Breast epithelium (tissue), 3 donors: ENCODE results near the gene CDC20B.

ENCODE experiments used
- POLR2A ChIP-seq: fragments of 450-650 bp; IDR thresholded peaks from one replicate; pipeline ENCODE4 v1.6.1; 2016; ENCODE audit warnings: antibody characterized with exemption, mild to moderate bottlenecking, moderate library complexity
- TF ChIP-seq, protein P1 (sequence below), 3 donors: fragments of 450-650 bp; IDR thresholded peaks; one replicate each; pipeline ENCODE4 v1.5.1; 2016 to 2017; ENCODE audit warnings: antibody characterized with exemption in 3 of 3, mild to moderate bottlenecking in 3 of 3, moderate library complexity in 3 of 3

DNA sequence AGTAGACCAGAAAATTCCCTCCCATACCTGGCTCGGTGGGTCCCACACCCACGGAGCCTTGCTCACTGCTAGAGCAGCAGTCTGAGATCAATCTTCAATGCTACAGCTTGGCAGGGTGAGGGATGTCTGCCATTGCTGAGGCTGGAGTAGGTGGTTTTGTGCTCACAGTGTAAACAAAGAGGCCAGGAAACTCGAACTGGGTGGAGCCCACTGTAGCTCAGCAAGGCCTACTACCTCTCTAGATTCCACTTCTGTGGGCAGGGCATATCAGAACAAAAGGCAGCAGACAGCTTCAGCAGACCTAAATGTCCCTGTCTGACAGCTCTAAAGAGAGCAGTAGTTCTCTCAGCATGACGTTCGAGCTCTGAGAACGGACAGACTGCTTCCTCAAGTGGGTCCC is 76.1 kb downstream of the CDC20B start:
- TF ChIP-seq, protein P1, sequence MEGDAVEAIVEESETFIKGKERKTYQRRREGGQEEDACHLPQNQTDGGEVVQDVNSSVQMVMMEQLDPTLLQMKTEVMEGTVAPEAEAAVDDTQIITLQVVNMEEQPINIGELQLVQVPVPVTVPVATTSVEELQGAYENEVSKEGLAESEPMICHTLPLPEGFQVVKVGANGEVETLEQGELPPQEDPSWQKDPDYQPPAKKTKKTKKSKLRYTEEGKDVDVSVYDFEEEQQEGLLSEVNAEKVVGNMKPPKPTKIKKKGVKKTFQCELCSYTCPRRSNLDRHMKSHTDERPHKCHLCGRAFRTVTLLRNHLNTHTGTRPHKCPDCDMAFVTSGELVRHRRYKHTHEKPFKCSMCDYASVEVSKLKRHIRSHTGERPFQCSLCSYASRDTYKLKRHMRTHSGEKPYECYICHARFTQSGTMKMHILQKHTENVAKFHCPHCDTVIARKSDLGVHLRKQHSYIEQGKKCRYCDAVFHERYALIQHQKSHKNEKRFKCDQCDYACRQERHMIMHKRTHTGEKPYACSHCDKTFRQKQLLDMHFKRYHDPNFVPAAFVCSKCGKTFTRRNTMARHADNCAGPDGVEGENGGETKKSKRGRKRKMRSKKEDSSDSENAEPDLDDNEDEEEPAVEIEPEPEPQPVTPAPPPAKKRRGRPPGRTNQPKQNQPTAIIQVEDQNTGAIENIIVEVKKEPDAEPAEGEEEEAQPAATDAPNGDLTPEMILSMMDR (IDR thresholded peaks at IDR 0.05) = no peak
- no peak for TF ChIP-seq POLR2A
